HCT116 (cell line): ENCODE data around the gene CDYL2.

Experiments
- CTCF ChIP-seq, 3 experiments: fragments of 200-600 bp in 1 of 3; sonication (generic) in 1 of 3; IDR thresholded peaks in 2 of 3; conservative IDR thresholded peaks in 1 of 3; 2 replicates each; pipeline ENCODE4 v1.5.1; 2012 to 2017; ENCODE audit warnings: low read depth in 2 of 3, low read length in 2 of 3, antibody characterized with exemption in 1 of 3, borderline replicate concordance in 1 of 3, control low read depth in 1 of 3, mild to moderate bottlenecking in 1 of 3, mixed read lengths in 1 of 3, mixed run types in 1 of 3, moderate library complexity in 1 of 3; ENCODE audit not compliant: insufficient read depth in 1 of 3
- EZH2 ChIP-seq: fragments of 200-600 bp; sonication (generic); IDR thresholded peaks from 2 replicates; pipeline ENCODE4 v1.6.1; 2017; ENCODE audit warnings: antibody characterized with exemption, mixed run types
- MAX ChIP-seq: IDR thresholded peaks from 2 replicates; pipeline ENCODE4 v1.6.1; 2012
- POLR2A ChIP-seq: IDR thresholded peaks from 2 replicates; pipeline ENCODE4 v1.7.0; 2011; ENCODE audit warnings: borderline replicate concordance; ENCODE audit not compliant: insufficient read depth, insufficient read length; ENCODE audit errors: extremely low read depth
- POLR2AphosphoS5 ChIP-seq: IDR thresholded peaks from 2 replicates; pipeline ENCODE4 v1.6.1; 2011; ENCODE audit warnings: mild to moderate bottlenecking, low read depth, low read length, moderate library complexity

GRCh38 chr16:80619824-80620223 is 184.6 kb downstream of the CDYL2 start:
- TF ChIP-seq CTCF (IDR thresholded peaks at IDR 0.05 in 2 of 3, conservative IDR thresholded peaks at IDR 0.05 in 1 of 3; ENCODE audit: borderline replicate concordance in 1 of 3, insufficient read depth in 1 of 3, low read depth in 2 of 3, low read length in 2 of 3) (no peak), POLR2AphosphoS5 (no peak), MAX (no peak), POLR2A (no peak), EZH2 (no peak)
